Measurements from ENCODE around the gene POLR2E. TPM values are rescaled to one million over a fixed set of nuclear protein-coding genes. Genes with fewer than 3 reads are reported as not detected.

POLR2E gene
- total RNA-seq, 1 experiment from 2014 or later = 261 TPM

DNA sequence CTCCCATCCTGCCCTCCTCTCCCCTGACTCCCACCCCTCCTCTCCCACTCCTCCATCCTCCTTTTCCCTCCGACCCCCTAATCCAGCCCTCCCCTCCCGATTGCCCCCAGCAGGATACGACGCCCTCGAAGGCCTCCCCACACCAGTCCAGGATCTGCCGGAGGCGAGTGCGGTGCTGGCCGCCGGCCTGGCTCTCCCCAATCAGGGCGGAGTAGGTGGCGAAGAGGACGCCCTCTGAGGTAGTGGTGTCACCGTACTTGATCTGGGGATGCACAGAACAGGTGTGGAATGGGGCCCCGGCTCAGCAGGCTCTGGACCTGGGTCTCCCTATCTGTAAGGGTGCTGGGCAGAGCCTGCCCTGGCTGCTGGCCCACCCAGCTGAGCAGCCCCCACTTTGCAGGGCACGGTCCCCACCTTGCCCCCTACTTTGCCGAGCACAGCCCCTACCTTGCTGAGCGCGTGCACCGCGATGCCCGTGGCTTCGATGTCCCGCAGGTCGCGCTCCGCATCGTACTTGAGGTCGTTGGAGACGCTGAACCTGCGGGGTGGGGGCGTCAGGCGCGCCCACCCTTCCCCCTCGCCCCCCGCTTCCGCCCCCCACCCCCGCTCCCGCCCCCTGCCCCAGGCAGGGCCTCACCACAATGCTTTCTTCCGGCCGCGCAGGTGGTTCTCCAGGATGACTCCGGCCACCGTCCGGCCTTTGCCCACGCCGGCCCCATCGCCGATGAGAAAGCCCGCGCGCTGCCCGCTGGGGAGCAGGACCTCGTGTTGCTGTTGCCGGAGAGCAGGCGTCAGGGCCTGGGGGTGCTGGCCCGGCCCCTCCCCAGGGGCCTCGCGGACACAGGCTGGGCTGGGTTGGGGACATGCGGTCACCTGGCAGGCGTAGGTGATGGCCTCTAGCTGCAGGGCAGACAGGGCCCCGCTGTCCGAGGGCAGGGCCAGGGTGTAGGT lies 27.1 kb upstream of the POLR2E start:
- Histone ChIP-seq H3K23me2 (ENCODE audit: insufficient read length, low read depth, low read length, poor library complexity, severe bottlenecking) (no peaks in the 10 kb centered on the region), H3K56ac (ENCODE audit: insufficient read length, low read depth, low read length) (no peak overlapping the region), H4K8ac (replicated peaks; ENCODE audit: insufficient read length, low read depth, low read length) (no peak overlapping the region), H2AFZ (ENCODE audit: low read length) (no peak overlapping the region), H3K9ac (ENCODE audit: extremely low read depth, insufficient read length, low read length) (no peak overlapping the region), H3K79me1 (ENCODE audit: insufficient read depth, low read depth, low read length, poor library complexity, severe bottlenecking) (no peaks in the 10 kb centered on the region), H3K9me3 (ENCODE audit: control insufficient read depth, low read depth, low read length) (no peaks in the 10 kb centered on the region), H2BK12ac (ENCODE audit: insufficient read length, low read depth, low read length) (no peak overlapping the region), H2BK120ac (ENCODE audit: low read depth, low read length, poor library complexity, severe bottlenecking) (no peak overlapping the region), H3K79me2 (ENCODE audit: insufficient read depth, low read length) (no peaks in the 10 kb centered on the region), H3K27me3 (ENCODE audit: insufficient read depth, low read length) (no peaks in the 10 kb centered on the region), H3K4me2 (ENCODE audit: insufficient read depth, insufficient read length, low read length) (no peak overlapping the region), H4K91ac (ENCODE audit: insufficient read length, low read depth, low read length) (no peak overlapping the region), H2BK20ac (ENCODE audit: low read depth, low read length, poor library complexity, severe bottlenecking) (no peak overlapping the region), H2AK5ac (ENCODE audit: insufficient read length, low read length) (no peak overlapping the region), H3K14ac (ENCODE audit: insufficient read depth, low read length) (no peak overlapping the region), H3K4ac (ENCODE audit: low read depth, low read length) (no peak overlapping the region), H3K18ac (ENCODE audit: insufficient read length, low read depth, low read length) (no peak overlapping the region), H3K27ac (ENCODE audit: insufficient read length, low read depth, low read length) (no peak overlapping the region), H3K4me1 (ENCODE audit: insufficient read depth, low read length) (no peaks in the 10 kb centered on the region), H3K23ac (ENCODE audit: insufficient read length, low read depth, low read length) (no peak overlapping the region), H2BK5ac (ENCODE audit: insufficient read length, low read length) (no peak overlapping the region), H2BK15ac (ENCODE audit: low read depth, low read length) (no peak overlapping the region), H3T11ph (ENCODE audit: low read length) (no peak overlapping the region), H4K20me1 (ENCODE audit: control insufficient read depth, insufficient read depth, insufficient read length) (no peaks in the 10 kb centered on the region), H4K5ac (ENCODE audit: insufficient read length, low read depth, low read length) (no peak overlapping the region)
- Mint-ChIP-seq H3K4me1 (peaks cover 2 to 7% of the 10 kb centered on the region in 2 experiments; a peak in 3 of 4 replicates), H3K27me3 (ENCODE audit: low read depth) (no peaks in the 10 kb centered on the region), H3K36me3 (ENCODE audit: insufficient read depth in 1 of 3, low read depth in 3 of 3) (peaks cover 14 to 47% (median 35%) of the 10 kb centered on the region in 3 experiments; a peak in 6 of 7 replicates), H3K4me3 (no peak overlapping the region; a peak in 1 of 5 replicates), H3K9me3 (no peaks in the 10 kb centered on the region; a peak in 1 of 5 replicates), H3K27ac (no peak overlapping the region)
- no peak for TF ChIP-seq CTCF (conservative IDR thresholded peaks at IDR 0.05)
- WGBS (ENCODE audit: extremely low coverage, insufficient read length, low lambda C conversion rate) = no CpG with 5 or more reads among the region's 63 CpGs
- DNase-seq = no peak
